Endothelial cell of umbilical vein (primary cell): Measurements from ENCODE around the gene UCP1.

Experiments
- CTCF ChIP-seq, 2 donors: IDR thresholded peaks; 1 replicate in 1 of 2; 2 replicates in 1 of 2; pipeline ENCODE4 v1.5.1; 2011; ENCODE audit warnings: low read length in 2 of 2, mild to moderate bottlenecking in 2 of 2, moderate library complexity in 2 of 2, control low read depth in 1 of 2, inconsistent platforms in 1 of 2, low read depth in 1 of 2; ENCODE audit not compliant: insufficient read depth in 1 of 2; ENCODE audit errors: extremely low read depth in 1 of 2
- EZH2 ChIP-seq: IDR thresholded peaks from 2 replicates; pipeline ENCODE4 v1.6.1; 2012; ENCODE audit warnings: borderline replicate concordance, low read depth, mild to moderate bottlenecking, moderate library complexity, low read length, inconsistent platforms; ENCODE audit not compliant: severe bottlenecking
- FOS ChIP-seq: IDR thresholded peaks from 2 replicates; pipeline ENCODE4 v1.6.1; 2011; ENCODE audit warnings: mild to moderate bottlenecking, low read length, moderate library complexity, borderline replicate concordance; ENCODE audit not compliant: insufficient read depth
- JUN ChIP-seq: IDR thresholded peaks from 2 replicates; pipeline ENCODE4 v1.6.1; 2011; ENCODE audit warnings: borderline replicate concordance, low read depth; ENCODE audit not compliant: insufficient read length, insufficient read depth
- MAX ChIP-seq: IDR thresholded peaks from 2 replicates; pipeline ENCODE4 v1.6.1; 2011; ENCODE audit not compliant: insufficient read depth, insufficient read length
- POLR2A ChIP-seq: IDR thresholded peaks from 2 replicates; pipeline ENCODE4 v1.6.1; 2012; ENCODE audit warnings: low read depth, mild to moderate bottlenecking, control low read depth, low read length
- POLR2AphosphoS5 ChIP-seq: IDR thresholded peaks from 2 replicates; pipeline ENCODE4 v1.6.1; 2012; ENCODE audit warnings: low read depth, mild to moderate bottlenecking, control low read depth, low read length, moderate library complexity; ENCODE audit not compliant: insufficient read depth

DNA sequence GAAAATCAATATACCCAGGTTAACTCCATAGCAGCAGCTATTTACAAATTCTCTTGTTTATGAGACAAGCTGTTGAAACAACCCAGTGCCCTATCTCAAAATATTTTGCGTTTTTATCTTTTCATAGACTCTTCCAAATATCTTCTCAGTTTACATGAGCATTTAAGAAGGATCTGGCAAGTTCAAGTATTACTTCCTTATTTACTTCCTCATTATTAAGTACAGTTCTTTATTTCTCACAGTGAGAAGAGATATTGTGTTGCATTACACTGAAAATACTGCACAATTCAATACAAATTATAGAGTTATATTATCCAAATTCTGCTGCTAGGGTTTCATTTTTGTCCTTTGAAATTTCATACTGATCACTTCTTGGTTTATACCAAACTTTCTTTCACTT is 43.6 kb upstream of the UCP1 start:
- TF ChIP-seq CTCF (IDR thresholded peaks at IDR 0.05; ENCODE audit: extremely low read depth in 1 of 2, insufficient read depth in 1 of 2, low read depth in 1 of 2, low read length in 2 of 2): no peak
- no peak for TF ChIP-seq POLR2A
- no peak for TF ChIP-seq POLR2AphosphoS5
- no peak for TF ChIP-seq EZH2
- TF ChIP-seq MAX: no peak
- TF ChIP-seq FOS: no peak
- TF ChIP-seq JUN: no peak
